ENCODE measurements around the gene ABTB2. TPM values are rescaled to one million over a fixed set of nuclear protein-coding genes. Genes with fewer than 3 reads are reported as not detected.

The ABTB2 gene
- total and polyA plus RNA-seq, 9 of the 15 experiments (the other 6 are each of a cell fraction or from before 2014, with no cell fraction given) = 0.03 to 0.18 (median 0.12) TPM; not detected in 2

DNA sequence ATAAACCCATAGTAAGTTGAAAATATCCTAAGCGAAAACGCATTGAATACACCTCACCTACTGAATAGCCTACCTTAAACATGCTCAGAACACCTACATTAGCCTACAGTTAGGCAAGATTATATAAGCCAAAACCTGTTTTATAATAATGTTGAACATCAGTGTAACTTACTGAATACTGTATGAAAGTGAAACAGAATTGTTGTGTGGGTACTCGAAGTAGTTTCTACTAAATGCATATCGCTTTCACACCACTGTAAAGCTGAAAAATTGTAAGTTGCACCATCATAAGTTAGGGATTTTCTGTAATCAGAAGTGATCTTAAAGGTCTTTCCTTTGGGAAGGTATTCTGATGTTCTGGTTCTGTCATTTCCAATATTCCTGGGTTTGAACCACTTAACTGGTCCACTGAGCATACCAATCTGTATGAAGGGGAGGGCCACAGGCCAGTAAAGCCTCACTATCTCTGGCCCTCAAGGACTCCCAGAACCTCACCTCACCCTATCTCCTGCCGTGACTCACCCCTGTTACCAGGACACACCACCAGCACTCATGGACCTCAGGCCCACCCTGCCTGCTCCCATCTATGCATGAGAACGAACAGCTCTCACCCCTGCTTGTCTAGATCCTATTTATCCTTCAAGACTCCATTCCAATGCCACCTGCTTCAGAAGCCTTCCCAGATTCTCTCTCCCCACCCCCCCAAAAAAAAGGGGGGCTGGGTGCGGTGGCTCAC is 182.4 kb downstream of the ABTB2 start:
- Histone ChIP-seq H3K79me2 (ENCODE audit: control insufficient read depth, insufficient read depth, low read length) (no peaks in the 10 kb centered on the region), H3K9me1 (ENCODE audit: control insufficient read depth, insufficient read depth, low read length) (no peaks in the 10 kb centered on the region), H3K27me3 (ENCODE audit: control insufficient read depth in 2 of 2, insufficient read depth in 2 of 2, low read length in 2 of 2) (peaks cover 22 to 51% of the 10 kb centered on the region in 2 experiments; a peak in 4 of 5 replicates), H4K20me1 (replicated peaks; ENCODE audit: control insufficient read depth, insufficient read depth, low read length) (no peaks in the 10 kb centered on the region; the same call in 1 of the 2 replicates), H3K36me3 (ENCODE audit: control insufficient read depth, insufficient read depth, low read length) (no peaks in the 10 kb centered on the region), H3K4me2 (ENCODE audit: insufficient read depth, low read length) (no peak overlapping the region), H3K27ac (ENCODE audit: extremely low read depth, low read depth, low read length) (no peak overlapping the region), H3K9ac (ENCODE audit: insufficient read depth in 1 of 2, low read depth in 2 of 2, low read length in 2 of 2) (0 out of 4 replicates have a peak overlapping the region, but pooled peaks of 1 of the 2 experiments have one; percentile 17), H2AFZ (ENCODE audit: low read depth, low read length) (no peak overlapping the region), H3K9me3 (replicated peaks; ENCODE audit: control insufficient read depth, insufficient read depth, low read depth, low read length) (no peaks in the 10 kb centered on the region), H3K4me3 (no peak overlapping the region), H3K4me1 (replicated peaks in 1 of 2; ENCODE audit: control insufficient read depth in 2 of 2, insufficient read depth in 2 of 2, low read length in 2 of 2) (peaks cover 2 to 18% of the 10 kb centered on the region in 2 experiments; a peak in 3 of 5 replicates)
- TF ChIP-seq ARHGAP35 (IDR thresholded peaks at IDR 0.05; ENCODE audit: partially characterized antibody) = no peak
- peak; percentile 44 for TF ChIP-seq PRDM10 (IDR thresholded peaks at IDR 0.05; ENCODE audit: partially characterized antibody)
- TF ChIP-seq FOSL1 (tag; conservative IDR thresholded peaks at IDR 0.05) = 0 out of 2 replicates have a peak, but pooled peaks have one; percentile 15
- ChIA-PET POLR2A (no interaction called here), CTCF (ENCODE audit: low intra/inter-chr PET ratio) (interaction anchor here (0.6 to 4.1 kb wide), 4 partner anchors 183 to 715 kb away, joined by 3 to 80 read pairs (median 4); partner anchors contain the start of gene ABTB2)
- intact Hi-C loops (cut with micrococcal nuclease) = loop anchor here (10.0 kb wide), 3 partner anchors 341 to 719 kb away; no protein-coding TSS in a partner anchor
- in situ Hi-C loops (cut with MboI) = loop anchor here (5.0 kb wide), 2 partner anchors 182 to 312 kb away; partner anchors contain the start of gene ABTB2
- BruUV-seq (replicated peaks) = no TSS peak
- ATAC-seq (no peak), FAIRE-seq (no peak), DNase-seq (ENCODE audit: extremely low read depth in 1 of 4, low spot score in 3 of 4) (peak in 3 of 4 experiments; percentile 14 to 35 (median 34))
- WGBS (ENCODE audit: insufficient coverage, low coverage, missing lambda C conversion rate) = 21% methylated on average over 7 of the region's 7 CpGs

Measured in K562 (cell line).